HepG2 (cell line): ENCODE data around the gene LRRC73. TPM values are rescaled to one million over a fixed set of nuclear protein-coding genes. Genes with fewer than 3 reads are reported as not detected.

ENCODE experiments used
- ARID4A ChIP-seq: sonication (generic); formaldehyde crosslinking; IDR thresholded peaks from 2 replicates; pipeline ENCODE4 v1.5.0; 2020; ENCODE audit warnings: mild to moderate bottlenecking, missing genetic modification reagents, borderline replicate concordance
- ARNT2 ChIP-seq: sonication (generic); formaldehyde crosslinking; IDR thresholded peaks from 2 replicates; pipeline ENCODE4 v1.8.0; 2022; ENCODE audit warnings: mild to moderate bottlenecking, low read depth, missing genetic modification reagents, moderate library complexity
- CBFB ChIP-seq: sonication (generic); formaldehyde crosslinking; IDR thresholded peaks from 2 replicates; pipeline ENCODE4 v1.4.0; 2020; ENCODE audit warnings: missing genetic modification reagents
- CC2D1A ChIP-seq: sonication (generic); formaldehyde crosslinking; IDR thresholded peaks from 2 replicates; pipeline ENCODE4 v1.8.1; 2023; ENCODE audit warnings: mild to moderate bottlenecking, missing genetic modification reagents
- CHCHD3 ChIP-seq: sonication (generic); formaldehyde crosslinking; IDR thresholded peaks from 2 replicates; pipeline ENCODE4 v1.8.0; 2022; ENCODE audit warnings: mild to moderate bottlenecking, missing genetic modification reagents, moderate library complexity
- DMAP1 ChIP-seq: IDR thresholded peaks from 2 replicates; pipeline ENCODE4 v1.6.1; 2016
- DPF2 ChIP-seq: sonication (generic); formaldehyde crosslinking; IDR thresholded peaks from 2 replicates; pipeline ENCODE4 v1.4.0; 2020; ENCODE audit warnings: mild to moderate bottlenecking, low read depth, missing genetic modification reagents, borderline replicate concordance
- FOXM1 ChIP-seq: sonication (generic); formaldehyde crosslinking; IDR thresholded peaks from 2 replicates; pipeline ENCODE4 v1.5.0; 2020; ENCODE audit warnings: missing genetic modification reagents
- HNF1B ChIP-seq: sonication (generic); formaldehyde crosslinking; IDR thresholded peaks from 2 replicates; pipeline ENCODE4 v1.5.1; 2020; ENCODE audit warnings: mild to moderate bottlenecking, moderate library complexity, missing genetic modification reagents
- ISL2 ChIP-seq: sonication (generic); formaldehyde crosslinking; IDR thresholded peaks from 2 replicates; pipeline ENCODE4 v1.5.0; 2020; ENCODE audit warnings: missing genetic modification reagents
- MAFG ChIP-seq: sonication (generic); formaldehyde crosslinking; IDR thresholded peaks from 2 replicates; pipeline ENCODE4 v1.5.1; 2020; ENCODE audit warnings: mild to moderate bottlenecking, missing genetic modification reagents
- MXI1 ChIP-seq: IDR thresholded peaks from 3 replicates; pipeline ENCODE4 v1.6.1; 2012; ENCODE audit warnings: low read depth, low read length, inconsistent platforms, borderline replicate concordance
- NFYC ChIP-seq: IDR thresholded peaks from 2 replicates; pipeline ENCODE4 v1.6.1; 2016; ENCODE audit warnings: missing genetic modification reagents, missing compliant biosample characterization
- PBX3 ChIP-seq: sonication (generic); formaldehyde crosslinking; IDR thresholded peaks from 2 replicates; pipeline ENCODE4 v1.8.1; 2023; ENCODE audit warnings: missing genetic modification reagents, inconsistent platforms, borderline replicate concordance
- PHF5A ChIP-seq: IDR thresholded peaks from one replicate; pipeline ENCODE4 v1.6.1; 2018; ENCODE audit warnings: low read depth, missing genetic modification reagents; ENCODE audit not compliant: unreplicated experiment
- PPARG ChIP-seq: conservative IDR thresholded peaks from 2 replicates; pipeline ENCODE4 v1.6.1; 2016; ENCODE audit warnings: missing biosample characterization, missing genetic modification reagents
- RARA ChIP-seq: IDR thresholded peaks from 2 replicates; pipeline ENCODE4 v1.6.1; 2016; ENCODE audit warnings: missing genetic modification reagents, missing compliant biosample characterization
- SCMH1 ChIP-seq: sonication (generic); formaldehyde crosslinking; IDR thresholded peaks from 2 replicates; pipeline ENCODE4 v1.9.0; 2021; ENCODE audit warnings: missing genetic modification reagents, mild to moderate bottlenecking, borderline replicate concordance
- ZMAT3 ChIP-seq: sonication (generic); formaldehyde crosslinking; conservative IDR thresholded peaks from 2 replicates; pipeline ENCODE4 v1.7.0; 2021; ENCODE audit warnings: missing genetic modification reagents
- ZNF138 ChIP-seq: sonication (generic); formaldehyde crosslinking; IDR thresholded peaks from 2 replicates; pipeline ENCODE4 v1.5.0; 2020; ENCODE audit warnings: mild to moderate bottlenecking, low read depth, missing genetic modification reagents
- ZNF558 ChIP-seq: sonication (generic); formaldehyde crosslinking; IDR thresholded peaks from 2 replicates; pipeline ENCODE4 v1.9.0; 2022; ENCODE audit warnings: mild to moderate bottlenecking, missing genetic modification reagents, borderline replicate concordance
- ZNF576 ChIP-seq: sonication (generic); formaldehyde crosslinking; IDR thresholded peaks from 2 replicates; pipeline ENCODE4 v1.4.0; 2020; ENCODE audit warnings: mild to moderate bottlenecking, missing genetic modification reagents
- ZNF784 ChIP-seq: sonication (generic); formaldehyde crosslinking; IDR thresholded peaks from 2 replicates; pipeline ENCODE4 v1.5.1; 2020; ENCODE audit warnings: missing genetic modification reagents, mild to moderate bottlenecking, borderline replicate concordance
- ZNF792 ChIP-seq: IDR thresholded peaks from 2 replicates; pipeline ENCODE4 v1.6.1; 2016
- ZSCAN9 ChIP-seq: IDR thresholded peaks from 2 replicates; pipeline ENCODE4 v1.6.1; 2016; ENCODE audit warnings: borderline replicate concordance
- polyA plus RNA-seq, 8 experiments: library from polyadenylated mRNA; depleted of rRNA in 3 of 8; stranded (reverse) in 7 of 8; unstranded in 1 of 8; fragments of >200 nt; fragmentation: Illumina TruSeq in 4 of 8; extraction: Trizol in 4 of 8; gene quantifications; 2 replicates each; pipeline versions ENCODE4 v1.2.1 to v1.2.3, GENCODE V29; 2011 to 2016; ENCODE audit warnings: low read depth in 4 of 8, missing spikeins in 1 of 8, mixed read lengths in 1 of 8; ENCODE audit not compliant: insufficient read depth in 1 of 8
- total RNA-seq, 5 experiments: library from RNA; depleted of rRNA; stranded (reverse); fragments of >200 nt; fragmentation: Illumina TruSeq; extraction: Trizol; gene quantifications; 2 replicates each; pipeline ENCODE4 v1.2.3, GENCODE V29; 2016; ENCODE audit warnings: low read depth in 1 of 5

Gene LRRC73
- total and polyA plus RNA-seq, 2 of the 13 experiments (the other 11 are each of a cell fraction or from before 2014, with no cell fraction given), result 0.11 to 0.12 TPM

GRCh38 chr6:43490523-43490939 lies 19.6 kb downstream of the LRRC73 start (continued):
- TF ChIP-seq ZNF792 (CRISPR knock-in tag) (no peak), SCMH1 (CRISPR knock-in tag) (no peak), ZNF138 (no peak), ISL2 (CRISPR knock-in tag) (peak; percentile 89), PBX3 (CRISPR knock-in tag) (no peak), ZSCAN9 (CRISPR knock-in tag) (no peak), RARA (peak; percentile 90), MAFG (CRISPR knock-in tag) (no peak), ZNF784 (CRISPR knock-in tag) (no peak), CBFB (CRISPR knock-in tag) (no peak), NFYC (no peak; the same call in 1 of the 2 replicates), PHF5A (CRISPR knock-in tag) (no peak), ZNF576 (CRISPR knock-in tag) (no peak), DPF2 (CRISPR knock-in tag) (peak; percentile 94), ARNT2 (CRISPR knock-in tag) (0 out of 2 replicates have a peak, but pooled peaks have one; percentile 58), HNF1B (CRISPR knock-in tag) (no peak; the same call in 1 of the 2 replicates), CHCHD3 (CRISPR knock-in tag) (no peak), FOXM1 (CRISPR knock-in tag) (no peak), CC2D1A (CRISPR knock-in tag) (no peak), ARID4A (CRISPR knock-in tag) (no peak; the same call in 1 of the 2 replicates), ZMAT3 (CRISPR knock-in tag) (no peak), DMAP1 (no peak), MXI1 (no peak), ZNF558 (no peak), PPARG (CRISPR knock-in tag) (peak; percentile 78)
